ENCODE data around the gene PDZD7. TPM values are rescaled to one million over a fixed set of nuclear protein-coding genes. Genes with fewer than 3 reads are reported as not detected.
A peak's percentile ranks its signal among the peaks of the same experiment; 100 is the strongest.

The PDZD7 gene
- total RNA-seq, 1 experiment from 2014 or later, result 6.1 TPM

DNA sequence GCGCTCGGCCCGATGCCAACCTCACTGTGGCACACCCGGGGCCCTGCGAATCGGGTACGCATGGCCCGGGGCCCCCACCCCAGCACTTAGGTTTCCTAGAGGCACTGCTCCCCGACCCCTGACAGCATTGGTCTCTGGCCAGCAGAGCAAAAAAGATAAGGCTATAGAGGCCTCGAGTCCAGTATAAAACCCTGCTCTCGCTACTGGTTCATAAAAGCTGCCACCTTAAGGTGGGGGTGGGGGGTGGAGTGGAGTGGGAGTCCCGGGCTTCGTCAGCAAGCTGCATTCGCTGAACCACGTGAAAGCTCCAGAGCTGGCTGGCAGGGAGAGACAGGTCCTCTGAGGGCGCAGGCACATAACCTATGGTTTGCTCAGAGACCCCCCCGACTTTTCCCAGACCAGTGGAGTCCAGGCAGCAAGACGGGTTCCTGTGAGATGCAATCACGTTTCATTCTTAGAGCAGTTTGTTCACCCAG is 32.2 kb upstream of the PDZD7 start:
- peak overlapping the region; percentile 99 for H3K27ac ChIP-seq (ENCODE audit: low read depth, low read length)
- POLR2A ChIA-PET, result no interaction called here
- no peak for ATAC-seq
- CTCF ChIA-PET, result interaction anchor here (0.6 to 6.8 kb wide), 8 partner anchors 12 to 79 kb away, joined by 3 to 109 read pairs (median 8); no protein-coding TSS in a partner anchor
- no peaks in the 10 kb centered on the region for H3K27me3 ChIP-seq (ENCODE audit: insufficient read depth, low read length)
- H3K4me3 ChIP-seq (replicated peaks in 1 of 2; ENCODE audit: low read depth in 1 of 2, low read length in 2 of 2), result peak overlapping the region; percentile 80 to 84
- no peak for DNase-seq (ENCODE audit: low read depth, low spot score)
- no peaks in the 10 kb centered on the region for H3K36me3 ChIP-seq (ENCODE audit: control insufficient read depth in 1 of 2, insufficient read depth in 2 of 2, low read length in 2 of 2)
- no peak for TF ChIP-seq POLR2AphosphoS5 (IDR thresholded peaks at IDR 0.05; ENCODE audit: low read depth, low read length)
- TF ChIP-seq, protein P1, sequence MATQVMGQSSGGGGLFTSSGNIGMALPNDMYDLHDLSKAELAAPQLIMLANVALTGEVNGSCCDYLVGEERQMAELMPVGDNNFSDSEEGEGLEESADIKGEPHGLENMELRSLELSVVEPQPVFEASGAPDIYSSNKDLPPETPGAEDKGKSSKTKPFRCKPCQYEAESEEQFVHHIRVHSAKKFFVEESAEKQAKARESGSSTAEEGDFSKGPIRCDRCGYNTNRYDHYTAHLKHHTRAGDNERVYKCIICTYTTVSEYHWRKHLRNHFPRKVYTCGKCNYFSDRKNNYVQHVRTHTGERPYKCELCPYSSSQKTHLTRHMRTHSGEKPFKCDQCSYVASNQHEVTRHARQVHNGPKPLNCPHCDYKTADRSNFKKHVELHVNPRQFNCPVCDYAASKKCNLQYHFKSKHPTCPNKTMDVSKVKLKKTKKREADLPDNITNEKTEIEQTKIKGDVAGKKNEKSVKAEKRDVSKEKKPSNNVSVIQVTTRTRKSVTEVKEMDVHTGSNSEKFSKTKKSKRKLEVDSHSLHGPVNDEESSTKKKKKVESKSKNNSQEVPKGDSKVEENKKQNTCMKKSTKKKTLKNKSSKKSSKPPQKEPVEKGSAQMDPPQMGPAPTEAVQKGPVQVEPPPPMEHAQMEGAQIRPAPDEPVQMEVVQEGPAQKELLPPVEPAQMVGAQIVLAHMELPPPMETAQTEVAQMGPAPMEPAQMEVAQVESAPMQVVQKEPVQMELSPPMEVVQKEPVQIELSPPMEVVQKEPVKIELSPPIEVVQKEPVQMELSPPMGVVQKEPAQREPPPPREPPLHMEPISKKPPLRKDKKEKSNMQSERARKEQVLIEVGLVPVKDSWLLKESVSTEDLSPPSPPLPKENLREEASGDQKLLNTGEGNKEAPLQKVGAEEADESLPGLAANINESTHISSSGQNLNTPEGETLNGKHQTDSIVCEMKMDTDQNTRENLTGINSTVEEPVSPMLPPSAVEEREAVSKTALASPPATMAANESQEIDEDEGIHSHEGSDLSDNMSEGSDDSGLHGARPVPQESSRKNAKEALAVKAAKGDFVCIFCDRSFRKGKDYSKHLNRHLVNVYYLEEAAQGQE (IDR thresholded peaks at IDR 0.05; ENCODE audit: low read depth), result no peak
- no peak for TF ChIP-seq ZFX (IDR thresholded peaks at IDR 0.05)
- TF ChIP-seq SP1 (IDR thresholded peaks at IDR 0.05; ENCODE audit: low read depth), result no peak
- TF ChIP-seq CBX3 (IDR thresholded peaks at IDR 0.05; ENCODE audit: low read depth), result no peak
- no peak for TF ChIP-seq EZH2phosphoT487 (IDR thresholded peaks at IDR 0.05; ENCODE audit: borderline replicate concordance)
- no peak for TF ChIP-seq EGR1 (IDR thresholded peaks at IDR 0.05; ENCODE audit: low read depth)
- no peak for TF ChIP-seq SIN3A (IDR thresholded peaks at IDR 0.05; ENCODE audit: low read depth)
- TF ChIP-seq YY1 (IDR thresholded peaks at IDR 0.05; ENCODE audit: extremely low read depth, insufficient replicate concordance, low read depth, low read length), result no peak
- H3K9ac ChIP-seq (ENCODE audit: low read length), result peak overlapping the region; percentile 91
- no peak overlapping the region for H2AFZ ChIP-seq (ENCODE audit: low read depth, low read length, poor library complexity, severe bottlenecking)
- peaks cover 49 to 75% of the 10 kb centered on the region in 2 experiments for H3K4me1 ChIP-seq (ENCODE audit: control insufficient read depth in 1 of 2, insufficient read depth in 2 of 2, low read length in 2 of 2)
- peak overlapping the region; percentile 81 for H3K4me2 ChIP-seq (ENCODE audit: low read length)
- H3K9me2 ChIP-seq (ENCODE audit: insufficient read depth), result no peaks in the 10 kb centered on the region
- RAD21 ChIA-PET (ENCODE audit: low non-redundant PET in 1 of 2, low total read pairs in 2 of 2, uncharacterized antibody in 2 of 2, unreplicated experiment in 2 of 2), result no interaction called here
- BruUV-seq (replicated peaks), result no TSS peak
- intact Hi-C loops (cut with micrococcal nuclease), result loop anchor here (5.0 to 10.0 kb wide), 2 partner anchors 512 to 1579 kb away; partner anchors contain the start of gene TRIM8
- no peaks in the 10 kb centered on the region for H3K9me3 ChIP-seq (ENCODE audit: control insufficient read depth in 1 of 2, insufficient read depth in 1 of 2, low read depth in 1 of 2, low read length in 2 of 2)
- peaks cover 24% of the 10 kb centered on the region for H3K79me2 ChIP-seq (ENCODE audit: insufficient read depth, low read length)
- H4K20me1 ChIP-seq (ENCODE audit: insufficient read depth), result no peaks in the 10 kb centered on the region
